GM21717 (cell line): ENCODE data around the gene HOXD9.
A peak's percentile ranks its signal among the peaks of the same experiment; 100 is the strongest.

Experiments used
- ATAC-seq: cut with Tn5 transposase; IDR thresholded peaks from one replicate; pipeline ENCODE4 v1.9.1; 2021; ENCODE audit warnings: mild to moderate bottlenecking, moderate library complexity; ENCODE audit not compliant: unreplicated experiment

The HOXD9 gene

DNA sequence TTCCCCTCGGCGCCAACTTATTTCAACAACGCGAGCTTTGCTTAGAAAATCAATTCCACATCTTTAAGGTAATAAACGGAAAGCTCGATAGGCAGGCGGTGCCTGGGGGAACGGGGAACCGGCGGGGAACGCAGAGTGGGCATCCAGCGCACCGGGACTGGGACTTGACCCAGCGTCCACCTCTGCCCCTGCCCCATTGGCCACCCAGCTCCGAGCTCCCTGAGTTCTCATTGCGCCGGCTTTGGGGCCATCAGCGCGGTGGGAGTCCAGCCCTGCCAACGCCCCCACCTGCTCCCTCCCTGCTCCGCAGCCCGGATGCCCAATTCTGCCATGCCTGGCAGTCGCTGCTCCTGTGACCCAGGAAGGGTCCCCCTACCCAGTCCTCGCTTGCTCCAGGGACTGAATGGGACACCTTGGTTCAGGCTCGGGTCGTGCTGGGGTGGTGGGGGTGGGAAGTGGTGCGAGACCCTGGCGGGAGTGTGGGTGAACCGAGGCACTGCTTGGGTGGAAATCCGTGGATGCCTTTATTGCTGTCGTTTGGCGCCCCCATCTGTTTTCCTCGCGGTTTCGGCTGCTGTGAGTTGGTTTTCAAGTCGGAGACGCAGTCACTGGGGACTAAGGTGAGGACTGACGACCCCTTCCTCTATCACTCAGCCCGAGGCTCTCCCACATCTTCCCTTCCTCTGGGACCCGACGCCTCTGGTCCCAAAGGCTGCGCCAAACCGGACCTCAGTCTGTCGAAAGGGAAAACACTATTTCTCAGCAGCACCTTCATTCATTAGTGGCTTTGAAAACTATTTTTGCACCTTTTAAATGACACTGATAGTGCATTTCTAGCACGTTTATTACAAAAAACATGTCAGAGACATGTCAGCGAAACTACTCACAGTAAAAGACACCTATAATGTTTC, 36.4 kb upstream of the HOXD9 start:
- no peak for ATAC-seq

DNA sequence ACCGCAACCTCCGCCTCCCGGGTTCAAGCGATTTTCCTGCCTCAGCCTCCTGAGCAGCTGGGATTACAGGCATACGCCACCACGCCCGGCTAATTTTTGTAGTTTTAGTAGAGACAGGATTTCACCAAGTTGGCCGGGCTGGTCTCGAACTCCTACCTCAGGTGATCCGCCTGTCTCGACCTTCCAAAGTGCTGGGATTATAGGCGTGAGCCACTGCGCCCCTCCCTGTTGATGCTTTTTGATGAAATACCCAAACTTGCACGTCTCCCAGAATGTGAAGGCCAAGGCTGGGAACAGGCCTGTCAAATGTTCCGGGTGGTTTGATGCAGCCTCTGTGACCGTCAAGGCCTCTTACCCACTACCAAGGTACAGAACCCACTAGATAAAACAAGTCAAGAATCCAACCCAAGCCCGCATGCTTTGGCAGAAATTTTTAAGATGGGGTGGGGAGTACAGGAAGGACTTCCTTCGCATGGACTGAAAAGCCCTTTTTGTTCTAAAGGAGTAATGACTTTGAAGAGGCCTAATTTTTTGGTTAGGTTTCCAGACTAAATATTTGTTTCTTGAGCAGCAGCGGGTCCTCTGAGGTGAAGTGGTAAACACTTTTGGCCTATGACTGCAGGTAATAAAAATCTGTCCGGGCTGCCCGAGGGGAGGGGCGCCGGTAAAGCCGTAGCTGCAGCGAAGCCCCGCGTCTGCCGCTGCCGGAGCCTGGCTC, 35.0 kb upstream of the HOXD9 start:
- no peak for ATAC-seq

DNA sequence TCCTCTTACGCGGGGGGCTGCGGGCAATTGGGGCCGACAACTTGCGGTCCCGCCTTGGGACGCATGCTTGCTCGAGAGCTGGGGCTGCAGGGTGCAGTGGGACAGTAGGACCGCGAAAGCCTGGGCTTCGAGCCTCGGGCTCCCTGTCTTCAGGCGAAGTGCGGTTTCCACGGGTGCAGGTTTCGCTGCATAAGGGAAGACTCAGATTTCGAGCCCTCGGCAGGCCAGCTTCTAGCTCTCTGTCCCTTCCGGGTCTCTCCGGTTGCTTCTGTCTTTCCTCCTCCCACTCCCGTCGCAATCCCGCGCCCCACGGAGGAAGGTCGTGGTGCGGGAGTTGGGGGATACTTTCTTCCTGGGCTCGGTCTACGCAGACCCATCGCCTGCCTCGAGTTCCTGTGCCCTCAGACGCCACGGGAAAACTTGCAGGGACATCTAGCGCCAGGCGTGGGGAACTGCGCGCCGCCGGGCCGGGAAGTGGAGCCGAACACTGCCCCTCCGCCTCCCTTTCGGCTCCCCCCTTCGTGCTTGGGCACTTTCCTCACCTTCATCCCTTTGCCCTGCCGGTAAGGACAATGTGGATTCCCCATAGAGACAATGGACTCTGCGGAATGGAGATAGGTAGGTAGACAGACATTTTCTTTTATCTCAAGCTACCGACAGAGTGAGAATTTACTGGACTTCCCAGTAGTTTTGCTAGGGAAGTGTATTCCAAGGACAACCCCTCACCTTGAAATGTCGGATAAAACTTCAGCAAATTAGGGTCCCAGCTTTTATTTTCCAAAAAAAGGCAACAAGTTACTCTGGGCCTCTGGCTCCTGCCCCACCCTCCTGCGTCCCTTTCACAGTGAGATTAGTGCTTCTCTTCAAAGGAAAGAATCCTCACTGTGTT, 34.2 kb upstream of the HOXD9 start:
- ATAC-seq = peak; percentile 66

DNA sequence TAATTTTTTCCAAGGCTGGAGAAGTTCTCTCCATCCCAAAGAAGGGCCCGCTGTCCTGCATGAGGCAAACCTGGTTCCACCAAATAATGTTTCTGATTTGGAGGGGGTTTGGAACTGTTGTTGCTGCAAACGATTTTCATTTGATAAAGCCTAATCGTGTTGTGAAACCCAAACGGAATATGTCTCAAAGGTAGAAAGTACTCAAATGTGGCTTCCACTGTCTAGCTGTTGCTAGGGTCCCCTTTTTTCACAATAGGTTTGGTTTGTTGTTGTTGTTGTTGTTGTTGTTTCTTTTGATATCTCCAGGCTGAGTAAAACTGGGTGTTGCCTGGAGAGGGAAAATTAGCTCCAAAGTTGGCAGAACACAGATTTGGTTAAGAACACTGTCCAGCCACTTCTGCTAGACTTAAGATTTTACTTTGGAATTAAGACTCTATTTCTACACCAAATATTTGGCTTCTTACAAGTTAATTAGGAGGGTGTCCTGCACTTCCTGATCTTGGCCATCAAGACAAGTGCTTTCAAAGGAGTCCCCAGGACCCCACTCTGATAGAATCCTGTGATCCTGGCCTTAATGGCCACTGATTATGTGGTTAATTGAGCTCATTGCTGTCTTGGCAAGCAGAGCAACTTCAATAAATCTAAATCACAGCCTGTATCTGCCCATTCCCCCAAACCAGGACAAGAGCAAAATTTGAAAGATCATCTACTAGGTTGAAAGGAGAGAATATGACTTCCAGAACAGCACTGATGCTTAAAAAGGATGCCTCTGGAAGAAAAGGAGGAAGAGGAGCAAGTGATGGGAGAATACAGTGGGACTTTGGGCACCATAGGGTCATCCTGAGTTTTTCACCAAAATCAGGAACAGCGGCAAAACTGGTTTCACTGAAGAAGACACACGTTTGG, 33.3 kb upstream of the HOXD9 start:
- no peak for ATAC-seq

DNA sequence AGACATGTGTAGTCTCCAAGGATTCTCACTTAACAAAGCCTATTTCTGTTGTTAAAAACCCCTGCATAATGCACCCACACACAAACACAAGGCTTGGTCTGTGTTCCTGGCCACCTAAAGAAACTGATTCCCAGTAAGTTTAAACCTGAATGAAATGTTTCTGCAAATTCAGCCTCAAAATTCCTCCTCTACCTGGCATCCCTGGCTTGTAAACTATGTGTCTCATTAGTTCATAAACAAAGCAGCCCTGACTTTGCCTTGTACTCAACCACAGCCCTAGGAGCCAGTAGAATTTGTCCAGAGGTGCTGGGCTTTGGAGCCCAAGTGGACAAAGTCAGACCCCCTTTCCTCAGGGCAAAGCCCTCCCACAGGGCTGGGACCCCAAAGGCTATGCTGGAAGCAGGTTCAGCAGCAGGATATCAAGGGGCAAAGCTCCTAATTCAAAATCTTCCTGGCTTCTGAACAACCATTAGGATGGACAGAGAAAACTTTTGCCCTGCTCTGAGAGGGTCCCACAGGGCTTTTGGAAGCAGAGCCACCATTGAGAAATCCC, 32.6 kb upstream of the HOXD9 start:
- no peak for ATAC-seq

DNA sequence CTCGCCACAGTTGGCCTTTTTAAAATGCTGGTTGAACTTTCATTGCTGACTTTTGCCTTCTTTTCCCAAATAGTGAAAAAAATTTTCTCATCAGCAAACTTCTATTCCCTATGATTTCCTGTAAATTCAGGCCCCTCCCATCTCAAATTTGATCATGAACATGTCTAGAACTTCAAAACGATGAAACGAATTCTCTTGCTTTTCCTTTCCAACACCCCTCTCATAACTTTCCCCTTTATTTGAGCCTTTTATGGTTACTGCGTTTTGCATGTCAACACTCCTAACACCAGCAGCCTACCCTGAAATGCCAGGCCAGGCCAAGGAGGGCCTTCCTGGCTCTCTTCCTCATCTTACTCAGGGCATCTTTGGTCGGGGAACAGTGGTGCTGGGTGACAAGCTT, 31.7 kb upstream of the HOXD9 start:
- no peak for ATAC-seq

DNA sequence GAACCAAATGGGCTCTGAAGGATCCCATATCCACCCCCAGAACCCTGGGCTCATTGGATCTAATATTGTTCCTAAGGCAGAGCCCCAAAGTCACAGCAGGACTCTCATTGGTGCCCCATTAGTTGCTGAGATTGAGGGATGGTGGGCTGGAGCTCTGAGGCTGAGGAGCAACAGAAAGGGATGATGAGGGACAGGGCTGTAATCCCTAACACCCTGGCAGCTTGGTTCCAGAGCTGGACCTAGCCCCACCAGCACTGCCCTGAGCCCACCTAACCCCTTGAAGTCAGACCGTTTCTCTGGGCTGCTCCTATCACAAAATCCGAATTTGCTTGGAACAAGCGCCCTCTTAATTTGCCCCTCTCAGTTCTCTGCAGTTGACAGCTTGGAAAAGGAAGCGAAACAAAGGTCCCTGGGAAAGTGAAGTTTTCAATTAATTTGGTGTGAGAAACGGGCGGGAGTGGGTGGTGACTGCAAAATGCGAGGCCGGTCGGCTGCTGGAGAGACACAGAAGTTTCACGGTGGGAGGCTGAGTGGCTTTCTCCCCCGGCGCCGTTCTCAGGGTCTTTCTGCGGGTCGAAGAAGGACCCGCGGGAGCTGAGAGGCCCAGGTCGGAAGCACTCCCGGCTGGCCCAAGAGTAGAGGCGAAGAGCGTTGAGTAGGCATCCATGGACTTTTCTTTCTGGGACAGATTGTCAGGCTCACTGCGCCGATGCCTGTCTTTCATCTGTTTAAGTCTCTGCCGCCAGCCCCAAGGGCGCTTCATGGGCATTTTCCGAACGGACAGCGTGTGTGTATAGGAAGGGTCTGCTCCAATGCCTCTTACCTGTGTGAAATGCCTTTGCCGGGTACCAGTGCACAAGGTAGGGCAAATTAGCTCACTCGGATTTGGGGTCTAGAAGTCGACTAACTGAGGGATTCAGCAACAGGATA, 30.9 kb upstream of the HOXD9 start:
- no peak for ATAC-seq

DNA sequence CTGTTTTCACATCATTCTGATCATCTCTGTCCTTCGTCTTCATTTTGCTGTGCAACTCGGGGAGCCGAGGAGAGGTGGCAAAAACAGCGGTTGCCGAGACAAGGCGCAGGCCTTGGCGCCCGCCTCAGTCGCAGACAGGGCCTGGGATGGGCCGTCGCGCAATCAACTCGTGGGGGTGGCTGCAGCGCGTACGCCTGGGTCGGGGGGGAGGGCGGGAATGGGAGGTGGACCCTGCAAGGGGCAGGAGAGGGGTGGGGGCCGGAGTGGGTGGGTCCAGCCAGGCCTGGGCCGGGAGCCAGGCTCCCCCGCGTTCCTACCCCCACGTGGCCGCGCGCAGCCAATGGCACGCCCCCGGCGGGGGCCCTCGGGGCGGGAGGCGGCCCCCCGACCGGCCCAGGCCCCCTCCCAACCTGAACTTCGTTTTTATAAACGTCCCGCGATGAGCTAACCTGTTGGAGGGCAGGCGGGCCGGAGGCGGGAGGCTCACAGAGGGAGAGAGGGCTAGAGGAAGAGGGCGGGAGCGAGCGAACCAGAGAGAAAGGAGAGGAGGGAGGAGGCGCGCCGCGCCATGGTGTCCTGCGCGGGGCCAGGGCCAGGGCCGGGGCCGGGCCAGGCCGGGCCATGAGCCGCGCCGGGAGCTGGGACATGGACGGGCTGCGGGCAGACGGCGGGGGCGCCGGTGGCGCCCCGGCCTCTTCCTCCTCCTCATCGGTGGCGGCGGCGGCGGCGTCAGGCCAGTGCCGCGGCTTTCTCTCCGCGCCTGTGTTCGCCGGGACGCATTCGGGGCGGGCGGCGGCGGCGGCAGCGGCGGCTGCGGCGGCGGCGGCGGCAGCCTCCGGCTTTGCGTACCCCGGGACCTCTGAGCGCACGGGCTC, 30.0 kb upstream of the HOXD9 start, which contains the start of gene HOXD13:
TSS of gene HOXD13 (plus strand) at position 452 of the 875 bp plus-strand sequence. CDS start at position 622, 170 bp downstream.
- ATAC-seq = no peak

DNA sequence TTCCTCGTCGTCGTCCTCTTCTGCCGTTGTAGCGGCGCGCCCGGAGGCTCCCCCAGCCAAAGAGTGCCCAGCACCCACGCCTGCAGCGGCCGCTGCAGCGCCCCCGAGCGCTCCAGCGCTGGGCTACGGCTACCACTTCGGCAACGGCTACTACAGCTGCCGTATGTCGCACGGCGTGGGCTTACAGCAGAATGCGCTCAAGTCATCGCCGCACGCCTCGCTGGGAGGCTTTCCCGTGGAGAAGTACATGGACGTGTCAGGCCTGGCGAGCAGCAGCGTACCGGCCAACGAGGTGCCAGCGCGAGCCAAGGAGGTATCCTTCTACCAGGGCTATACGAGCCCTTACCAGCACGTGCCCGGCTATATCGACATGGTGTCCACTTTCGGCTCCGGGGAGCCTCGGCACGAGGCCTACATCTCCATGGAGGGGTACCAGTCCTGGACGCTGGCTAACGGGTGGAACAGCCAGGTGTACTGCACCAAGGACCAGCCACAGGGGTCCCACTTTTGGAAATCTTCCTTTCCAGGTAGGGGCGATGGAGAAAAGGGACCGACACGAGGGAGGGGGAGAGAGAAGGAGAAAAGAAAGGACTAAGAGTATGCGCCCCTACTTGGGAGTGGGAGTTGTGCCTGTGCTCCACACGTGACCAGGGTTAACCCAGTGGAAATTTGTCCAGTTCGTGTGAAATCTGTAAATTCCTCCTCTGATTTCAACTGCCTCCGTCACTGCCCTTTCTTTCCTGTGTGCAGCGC, 29.2 kb upstream of the HOXD9 start:
- ATAC-seq = no peak

DNA sequence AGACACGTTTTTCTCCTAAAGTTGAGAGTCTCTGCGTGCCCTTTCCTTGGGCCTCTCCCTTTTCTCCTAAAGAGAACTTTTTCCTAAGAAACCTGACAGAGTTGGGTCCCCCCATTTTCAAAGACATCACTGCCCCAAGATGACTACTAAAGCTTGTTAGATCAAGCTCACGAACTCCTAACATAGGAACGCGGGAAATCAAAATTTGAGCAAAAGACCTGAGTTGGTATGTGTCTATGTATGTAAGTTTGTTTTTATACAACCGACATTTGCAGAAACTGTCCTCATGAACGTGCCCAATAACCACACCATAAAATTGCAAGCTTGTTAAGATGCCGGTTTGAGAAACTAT, 28.6 kb upstream of the HOXD9 start:
- ATAC-seq = no peak

DNA sequence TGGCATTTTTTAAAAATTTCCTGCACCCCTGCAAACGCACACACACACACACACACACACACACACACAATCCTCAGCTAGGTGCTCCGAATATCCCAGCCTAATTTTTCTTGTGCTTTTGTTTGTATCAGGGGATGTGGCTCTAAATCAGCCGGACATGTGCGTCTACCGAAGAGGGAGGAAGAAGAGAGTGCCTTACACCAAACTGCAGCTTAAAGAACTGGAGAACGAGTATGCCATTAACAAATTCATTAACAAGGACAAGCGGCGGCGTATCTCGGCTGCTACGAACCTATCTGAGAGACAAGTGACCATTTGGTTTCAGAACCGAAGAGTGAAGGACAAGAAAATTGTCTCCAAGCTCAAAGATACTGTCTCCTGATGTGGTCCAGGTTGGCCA, 28.2 kb upstream of the HOXD9 start:
- ATAC-seq = no peak

DNA sequence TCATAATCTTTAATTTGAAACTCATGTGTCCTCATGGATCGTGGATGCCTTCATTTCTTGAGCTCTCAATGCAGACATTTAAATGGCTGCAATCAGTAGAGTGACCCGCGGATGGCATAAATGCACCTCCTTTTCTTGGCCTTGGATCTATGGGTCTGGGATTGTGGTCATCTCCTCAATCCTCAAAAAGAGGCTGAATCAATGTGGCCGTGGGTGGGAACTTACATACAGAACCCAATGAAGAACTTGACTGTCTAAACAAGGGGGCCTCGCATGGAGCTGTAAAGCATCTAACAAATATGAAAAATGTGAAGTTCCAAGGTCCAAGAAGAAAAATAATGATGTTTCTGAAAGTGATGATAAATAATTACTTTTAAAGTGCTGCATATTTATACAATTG, 27.1 kb upstream of the HOXD9 start:
- no peak for ATAC-seq

DNA sequence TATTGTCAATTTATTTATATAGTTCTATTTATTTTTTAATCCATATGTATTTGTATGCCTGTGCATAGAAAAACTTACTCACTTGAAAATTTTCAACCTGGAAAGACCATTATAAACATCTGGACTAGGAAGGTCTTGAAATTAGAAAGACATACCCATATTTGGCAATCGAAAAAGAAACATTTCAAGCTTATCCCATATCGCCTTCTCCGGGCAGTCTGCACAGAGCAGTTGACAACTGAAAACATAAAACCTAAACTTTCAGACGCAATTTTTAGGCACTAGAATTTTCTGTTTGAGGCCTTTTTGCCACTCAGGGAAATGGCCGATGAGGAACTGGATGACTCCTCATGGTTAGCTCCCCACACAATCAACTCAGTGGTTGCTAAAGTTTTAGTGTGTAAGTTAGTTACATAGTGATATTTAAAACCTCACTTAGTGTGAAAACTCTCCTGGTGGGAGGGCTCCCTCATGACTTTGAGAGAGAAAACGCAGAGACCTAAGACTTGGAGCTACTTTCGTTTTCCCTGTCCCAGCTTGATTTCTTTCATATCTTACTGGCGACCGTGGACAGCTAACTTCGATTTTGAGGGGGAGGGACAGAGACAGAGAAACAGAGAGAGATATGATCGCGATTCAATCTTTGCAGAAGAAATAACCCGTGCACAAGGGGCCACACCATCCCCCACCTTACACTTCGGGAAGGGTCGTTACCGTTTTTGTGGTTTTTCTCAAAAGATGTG, 26.1 kb upstream of the HOXD9 start:
- no peak for ATAC-seq

DNA sequence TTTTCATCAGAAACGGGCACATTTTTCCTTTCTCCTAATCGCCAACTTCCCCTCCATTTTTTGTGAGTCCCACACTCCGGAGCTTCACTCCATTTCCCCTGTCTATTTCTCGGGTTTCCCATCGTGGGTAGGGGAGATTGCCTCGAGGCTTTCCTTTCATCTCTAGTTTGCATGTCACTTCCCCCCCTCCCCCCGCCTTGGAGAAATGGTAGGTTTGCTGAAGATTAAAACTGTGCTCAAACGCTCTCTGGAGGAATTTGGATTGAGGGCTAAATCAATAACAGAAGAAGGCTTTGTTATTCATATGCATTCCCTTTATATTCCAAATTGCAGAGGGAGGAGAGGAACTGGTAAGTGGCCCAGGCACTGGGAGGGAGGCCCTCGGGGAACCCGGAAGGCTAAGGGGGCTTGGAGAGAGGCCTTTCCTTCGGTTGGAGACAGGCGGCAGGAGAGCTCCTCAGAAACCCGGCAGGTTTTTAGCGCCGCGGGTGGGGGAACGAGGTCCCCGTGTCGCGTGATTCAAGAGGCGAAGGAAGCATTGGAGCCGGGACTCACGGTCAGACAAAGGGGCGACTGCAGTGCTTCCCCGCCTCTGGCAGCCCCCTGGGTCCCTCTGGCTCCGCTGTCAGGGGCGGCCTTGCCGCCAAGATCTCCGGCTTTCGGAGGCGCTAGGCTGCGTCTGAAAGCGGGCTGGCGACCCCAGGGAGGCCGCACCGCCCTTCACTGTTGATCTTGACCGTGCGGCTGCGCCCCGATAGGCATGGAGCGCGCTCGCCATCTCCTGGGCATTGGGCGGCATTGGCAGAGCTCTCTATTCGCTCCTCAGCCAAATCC, 25.3 kb upstream of the HOXD9 start:
- ATAC-seq = peak; percentile 91

DNA sequence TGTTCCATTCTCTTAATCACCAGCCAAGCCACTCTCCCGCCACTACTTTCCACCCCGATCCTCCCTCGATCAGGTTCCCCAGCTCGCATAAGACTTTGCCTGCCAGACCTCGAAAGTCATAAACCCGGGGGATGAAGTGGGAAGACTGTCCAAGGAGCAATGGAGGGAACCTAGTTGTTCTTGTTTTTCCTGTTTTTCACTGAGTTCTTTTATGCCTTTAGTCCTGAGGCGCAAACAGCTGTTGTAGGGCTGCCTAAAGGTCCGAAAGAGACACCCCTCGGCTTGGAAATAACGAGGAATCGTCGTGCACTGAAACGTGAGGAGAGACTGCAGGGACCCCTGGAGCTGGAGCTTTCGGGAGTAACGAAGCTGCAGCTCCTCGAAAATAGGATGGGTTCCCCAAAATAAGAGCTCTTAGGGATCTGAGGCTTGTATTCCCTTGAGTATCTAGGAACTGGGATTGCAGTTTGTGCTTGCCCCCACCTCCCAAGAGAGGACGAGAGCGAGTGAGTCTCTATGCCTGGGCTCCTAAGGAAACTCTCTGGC, 24.6 kb upstream of the HOXD9 start:
- no peak for ATAC-seq
